HG03378 (cell line): ENCODE results near the gene B2M.
"Not testable (repeated sequence)": the region's sequence is repeated elsewhere in the genome, so short reads cannot be mapped to it uniquely, and the experiment has no call there.

Experiments
- ATAC-seq: cut with Tn5 transposase; IDR thresholded peaks from one replicate; pipeline ENCODE4 v1.9.1; 2021; ENCODE audit warnings: mild to moderate bottlenecking, moderate library complexity; ENCODE audit not compliant: unreplicated experiment

B2M gene

DNA sequence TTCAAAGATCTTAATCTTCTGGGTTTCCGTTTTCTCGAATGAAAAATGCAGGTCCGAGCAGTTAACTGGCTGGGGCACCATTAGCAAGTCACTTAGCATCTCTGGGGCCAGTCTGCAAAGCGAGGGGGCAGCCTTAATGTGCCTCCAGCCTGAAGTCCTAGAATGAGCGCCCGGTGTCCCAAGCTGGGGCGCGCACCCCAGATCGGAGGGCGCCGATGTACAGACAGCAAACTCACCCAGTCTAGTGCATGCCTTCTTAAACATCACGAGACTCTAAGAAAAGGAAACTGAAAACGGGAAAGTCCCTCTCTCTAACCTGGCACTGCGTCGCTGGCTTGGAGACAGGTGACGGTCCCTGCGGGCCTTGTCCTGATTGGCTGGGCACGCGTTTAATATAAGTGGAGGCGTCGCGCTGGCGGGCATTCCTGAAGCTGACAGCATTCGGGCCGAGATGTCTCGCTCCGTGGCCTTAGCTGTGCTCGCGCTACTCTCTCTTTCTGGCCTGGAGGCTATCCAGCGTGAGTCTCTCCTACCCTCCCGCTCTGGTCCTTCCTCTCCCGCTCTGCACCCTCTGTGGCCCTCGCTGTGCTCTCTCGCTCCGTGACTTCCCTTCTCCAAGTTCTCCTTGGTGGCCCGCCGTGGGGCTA, at the start of gene B2M, which contains the start of gene PATL2:
B2M (plus strand) TSS at position 422 of the 647 bp plus-strand sequence; CDS start at position 452, 30 bp downstream.
PATL2 (minus strand) TSS at position 228 of the 647 bp plus-strand sequence. CDS start 34,833 bp downstream, outside the sequence.
- peak; percentile 89 for ATAC-seq

DNA sequence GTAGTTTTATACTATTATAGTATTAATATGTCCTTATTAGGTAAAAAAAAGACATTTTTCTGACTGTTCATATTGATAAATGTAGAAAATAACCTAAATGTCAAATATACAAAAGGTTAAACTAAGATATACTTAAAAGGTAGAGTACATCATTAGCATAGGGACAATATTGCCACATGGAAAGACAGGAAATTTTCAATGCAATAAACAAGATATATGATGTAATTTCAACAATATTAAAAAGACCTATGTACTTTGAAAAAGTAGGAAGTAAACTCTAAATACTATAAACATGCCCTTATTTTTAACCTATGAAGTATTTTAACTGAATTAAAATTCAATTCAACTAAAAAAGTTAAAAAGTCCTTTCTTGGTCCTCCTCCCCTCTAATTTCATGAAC, 49.7 kb upstream of the B2M start:
- no peak for ATAC-seq

DNA sequence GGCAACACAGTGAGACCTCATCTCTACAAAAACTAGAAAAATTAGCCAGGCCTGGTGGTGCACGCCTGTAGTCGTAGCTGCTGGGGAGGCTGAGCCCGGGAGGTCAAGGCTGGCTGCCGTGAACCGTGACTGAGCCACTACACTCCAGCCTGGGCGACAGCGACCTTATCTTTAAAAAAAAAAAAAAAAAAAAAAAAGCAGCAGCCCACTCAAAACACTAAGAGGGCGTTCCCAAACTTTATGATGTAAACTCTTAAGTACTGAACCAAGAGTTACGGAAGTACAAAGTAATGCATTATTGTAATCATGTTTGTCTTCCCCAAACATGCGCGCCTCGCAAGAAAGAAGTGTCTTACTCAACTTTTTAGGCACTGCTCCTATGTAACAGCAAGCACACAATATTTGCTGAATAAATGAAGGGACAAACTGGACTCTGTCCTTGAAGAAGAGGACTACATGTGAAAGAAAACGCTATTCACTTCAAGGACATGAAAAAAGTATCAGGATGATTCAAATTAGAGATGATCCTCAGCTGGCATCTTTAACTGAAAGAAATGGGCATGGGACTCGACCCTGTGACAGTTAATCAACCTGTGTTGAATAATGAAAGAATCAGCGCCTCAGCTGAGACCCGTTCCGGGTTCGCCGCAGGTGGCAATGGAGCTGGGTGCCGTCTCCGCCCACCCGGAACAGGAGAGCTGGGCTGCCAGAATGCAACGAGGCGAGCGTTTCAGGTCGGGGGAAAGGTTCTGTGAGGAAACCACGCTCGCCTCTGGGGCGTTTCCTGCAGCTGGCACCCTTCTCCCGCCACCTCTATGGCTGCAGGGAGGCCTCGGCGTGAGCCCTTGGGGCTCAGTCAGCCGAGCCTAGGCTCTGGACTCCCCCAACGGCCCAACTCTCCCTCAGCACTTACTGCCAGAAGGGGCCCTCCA, 48.6 kb upstream of the B2M start:
- peak; percentile 36 for ATAC-seq

DNA sequence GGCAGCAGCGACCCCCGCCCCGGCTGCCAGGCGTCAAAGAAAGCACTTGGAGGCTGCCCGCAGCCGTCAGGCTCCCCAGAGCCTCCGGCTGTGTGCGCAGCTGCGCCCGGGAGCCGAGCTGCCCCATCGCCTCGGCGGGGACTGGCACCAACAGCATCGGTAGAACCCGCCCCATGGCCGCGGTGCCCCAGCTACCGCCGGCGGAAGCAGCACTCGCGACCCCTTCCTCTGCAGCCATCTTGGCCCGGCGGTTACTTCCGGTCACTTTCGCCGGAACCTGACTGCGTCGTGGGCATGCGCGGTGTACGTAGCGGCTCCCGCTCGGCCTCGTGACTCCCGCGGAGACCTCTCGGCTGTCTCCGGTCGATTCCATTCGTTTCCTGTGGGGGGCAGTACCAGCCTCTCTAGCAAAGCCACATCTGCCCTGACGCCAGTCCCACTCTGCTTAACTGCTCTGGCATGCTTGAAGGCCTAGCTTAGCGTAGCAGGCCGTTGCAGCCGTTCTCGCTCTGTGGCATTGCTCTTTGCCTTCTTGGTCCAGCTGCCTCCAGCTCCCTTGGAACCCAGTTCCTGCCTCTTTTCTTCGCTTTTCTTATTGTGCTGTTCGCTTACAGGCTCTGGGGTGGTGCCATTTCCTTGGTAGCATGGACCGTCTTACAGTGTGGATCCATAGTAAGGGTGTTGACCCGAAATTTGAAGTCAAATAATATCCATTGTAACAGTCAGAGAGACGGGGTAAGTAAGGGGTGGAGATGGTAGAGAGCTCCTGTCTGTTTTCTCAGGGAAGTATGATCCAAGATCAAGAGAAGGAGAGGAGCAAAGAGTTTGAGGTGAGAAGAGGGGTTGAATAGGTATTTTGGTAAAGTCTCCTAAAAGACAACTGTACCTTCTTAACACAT, 47.7 kb upstream of the B2M start, which contains the start of gene SPG11:
SPG11 (minus strand) TSS at position 253 of the 899 bp plus-strand sequence; CDS start at position 238, 15 bp downstream.
- peak; percentile 65 for ATAC-seq

- no peak for ATAC-seq
Observed at GRCh38 chr15:44666210-44667038, 44.9 kb upstream of the B2M start.

DNA sequence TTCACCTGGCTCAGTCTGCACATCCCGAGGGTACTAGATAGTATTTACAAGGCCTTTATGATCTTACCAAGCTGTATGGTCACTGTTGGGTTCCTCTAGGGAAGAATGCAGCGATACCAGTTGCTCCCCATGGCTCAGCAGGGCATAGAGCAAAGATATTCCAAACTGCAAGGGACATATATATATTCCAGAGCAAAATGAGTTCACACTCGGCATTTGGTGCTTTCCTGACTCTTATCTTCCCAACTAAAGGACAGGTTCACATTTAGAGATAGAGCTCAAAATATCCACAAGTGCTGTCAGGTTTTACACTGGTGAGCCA, 44.3 kb upstream of the B2M start:
- ATAC-seq = no peak

- ATAC-seq = no peak
Observed at GRCh38 chr15:44668921-44669320, 42.4 kb upstream of the B2M start.

DNA sequence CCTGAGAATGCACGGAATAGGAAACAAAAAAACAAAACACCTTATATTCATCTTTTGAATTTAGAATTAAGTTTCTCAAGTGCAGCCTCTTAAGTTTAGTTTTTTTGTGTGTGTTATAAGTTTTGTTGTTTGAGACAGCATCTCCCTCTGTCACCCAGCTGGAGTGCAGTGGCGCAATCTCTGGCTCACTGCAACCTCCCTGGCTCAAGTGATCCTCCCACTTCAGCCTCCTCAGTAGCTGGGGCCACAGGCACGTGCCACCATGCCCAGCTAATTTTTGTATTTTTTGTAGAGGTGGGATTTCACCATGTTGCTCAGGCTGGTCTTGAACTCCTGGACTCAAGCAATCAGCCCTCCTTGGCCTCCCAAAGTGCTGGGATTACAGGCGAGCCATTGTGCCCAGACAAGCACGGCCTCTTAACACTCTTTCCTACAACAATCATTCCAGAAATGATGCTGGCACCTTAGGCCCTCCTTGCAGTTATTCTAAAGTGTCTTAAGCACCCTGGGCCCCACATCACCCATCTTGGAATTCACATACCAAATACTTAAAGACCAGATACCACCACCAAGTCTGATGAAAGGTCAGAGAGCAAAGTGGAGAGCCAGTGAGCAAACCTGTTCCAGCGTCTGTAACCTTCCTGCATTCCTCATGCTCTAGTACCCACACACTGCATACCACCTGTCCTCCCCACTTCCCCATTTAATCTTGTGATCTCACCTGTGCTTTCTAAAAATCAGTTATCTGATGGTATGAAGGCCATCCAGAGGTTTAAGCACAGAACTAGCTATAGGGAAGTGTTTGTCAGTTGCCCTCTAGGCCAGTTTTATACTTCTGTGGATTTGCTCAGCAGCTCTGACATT, 41.0 kb upstream of the B2M start:
- no peak for ATAC-seq

- ATAC-seq = no peak
Observed at GRCh38 chr15:44673639-44674038, 37.7 kb upstream of the B2M start.

DNA sequence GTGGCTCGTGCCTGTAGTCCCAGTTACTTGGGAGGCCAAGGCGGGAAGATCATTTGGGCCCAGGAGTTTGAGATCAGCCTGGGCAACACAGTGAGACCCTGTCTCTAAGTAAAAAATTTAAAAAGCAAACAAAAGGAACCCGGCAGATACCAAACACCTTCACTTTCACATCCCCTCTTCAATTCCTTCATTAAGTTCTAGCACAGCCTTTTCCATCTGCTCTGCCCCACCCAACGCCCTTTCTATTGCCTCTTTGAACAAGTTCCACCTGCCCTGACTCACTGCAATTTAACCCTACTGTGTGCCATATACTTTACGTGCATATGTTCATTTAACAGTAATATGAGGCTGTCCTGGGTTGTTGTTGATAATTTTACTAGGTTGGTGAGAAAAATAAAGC, 35.4 kb upstream of the B2M start:
- no peak for ATAC-seq

GRCh38 chr15:44676676-44677075, 34.6 kb upstream of the B2M start:
- ATAC-seq = no peak

- ATAC-seq = no peak
Observed at GRCh38 chr15:44682211-44682610, 29.1 kb upstream of the B2M start.

DNA sequence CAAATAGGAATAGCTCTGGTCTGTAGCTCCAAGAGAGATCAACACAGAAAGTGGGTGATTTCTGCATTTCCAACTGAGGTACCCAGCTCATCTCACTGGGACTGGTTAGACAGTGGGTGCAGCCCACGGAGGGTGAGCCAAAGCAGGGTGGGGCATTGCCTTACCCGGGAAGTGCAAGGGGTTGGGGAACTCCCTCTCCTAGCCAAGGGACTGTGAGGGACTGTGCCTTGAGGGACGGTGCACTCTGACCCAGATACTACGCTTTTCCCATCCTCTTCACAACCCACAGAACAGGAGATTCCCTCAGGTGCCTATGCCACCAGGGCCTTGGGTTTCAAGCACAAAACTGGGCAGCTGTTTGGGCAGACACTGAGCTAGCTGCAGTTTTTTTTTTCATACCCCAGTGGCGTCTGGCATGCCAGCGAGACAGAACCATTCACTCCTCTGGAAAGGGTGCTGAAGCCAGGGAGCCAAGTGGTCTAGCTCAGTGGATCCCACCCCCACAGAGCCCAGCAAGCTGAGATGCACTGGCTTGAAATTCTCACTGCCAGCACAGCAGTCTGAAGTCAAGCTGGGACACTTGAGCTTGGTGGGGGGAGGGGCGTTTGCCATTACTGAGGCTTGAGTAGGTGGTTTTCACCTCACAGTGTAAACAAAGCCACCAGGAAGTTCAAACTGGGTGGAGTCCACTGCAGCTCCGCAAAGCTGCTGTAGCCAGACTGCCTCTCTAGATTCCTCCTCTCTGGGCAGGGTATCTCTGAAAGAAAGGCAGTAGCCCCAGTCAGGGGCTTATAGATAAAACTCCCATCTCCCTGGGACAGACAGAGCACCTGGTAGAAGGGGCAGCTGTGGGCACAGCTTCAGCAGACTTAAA, 28.3 kb upstream of the B2M start:
- ATAC-seq = not testable (repeated sequence)

DNA sequence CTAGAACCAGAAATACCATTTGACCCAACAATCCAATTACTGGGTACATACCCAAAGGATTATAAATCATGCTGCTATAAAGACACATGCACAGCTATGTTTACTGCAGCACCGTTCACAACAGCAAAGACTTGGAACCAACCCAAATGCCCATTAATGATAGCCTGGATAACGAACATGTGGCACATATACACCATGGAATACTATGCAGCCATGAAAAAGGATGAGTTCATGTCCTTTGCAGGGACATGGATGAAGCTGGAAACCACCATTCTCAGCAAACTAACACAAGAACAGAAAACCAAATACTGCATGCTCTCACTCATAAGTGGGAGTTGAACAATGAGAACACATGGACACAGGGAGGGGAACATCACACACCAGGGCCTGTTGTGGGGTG, 22.0 kb upstream of the B2M start:
- ATAC-seq = not testable (repeated sequence)

DNA sequence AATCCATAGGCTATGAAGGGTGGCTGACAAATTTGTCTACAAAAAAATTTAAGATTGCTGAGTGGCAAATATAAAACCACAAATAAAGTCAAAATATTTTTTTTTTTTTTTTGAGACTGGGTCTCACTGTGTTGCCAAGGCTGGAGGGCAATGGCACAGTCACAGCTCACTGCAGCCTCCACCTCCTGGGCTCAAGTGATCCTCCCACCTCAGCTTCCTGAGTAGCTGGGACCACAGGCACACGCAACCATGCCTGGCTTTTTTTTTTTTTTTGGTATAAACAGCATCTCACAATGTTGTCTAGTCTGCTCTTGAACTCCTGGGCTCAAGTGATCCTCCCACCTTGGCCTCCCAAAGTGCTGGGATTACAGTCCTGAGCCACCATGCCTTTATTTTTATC, 21.1 kb upstream of the B2M start:
- ATAC-seq = not testable (repeated sequence)

GRCh38 chr15:44692659-44693058, 18.7 kb upstream of the B2M start:
- ATAC-seq = no peak

GRCh38 chr15:44694416-44694815, 16.9 kb upstream of the B2M start:
- ATAC-seq = no peak

- ATAC-seq = no peak
Observed at GRCh38 chr15:44695294-44695693, 16.0 kb upstream of the B2M start.
